GM23338 (cell line): ENCODE data around the gene GFRA4. TPM values are rescaled to one million over a fixed set of nuclear protein-coding genes. Genes with fewer than 3 reads are reported as not detected.

Experiments
- ATAC-seq: fragments of 200-7000 bp; cut with Tn5 transposase; 3 replicates; pipeline ENCODE4 v1.9.1; 2020
- DNase-seq: peaks from one replicate; pipeline ENCODE4 v3.0.0-alpha.2; 2015; ENCODE audit warnings: low spot score
- H2AFZ ChIP-seq: fragments of 200-600 bp; sonication (generic); 2 replicates; pipeline ENCODE4 v1.8.0; 2016; ENCODE audit warnings: antibody characterized with exemption, mild to moderate bottlenecking, moderate library complexity
- H3F3A ChIP-seq: fragments of 200-600 bp; sonication (generic); replicated peaks from 2 replicates; pipeline ENCODE4 v1.8.0; 2017; ENCODE audit warnings: antibody characterized with exemption, mixed run types, low read depth
- H3K27ac ChIP-seq: fragments of 200-600 bp; sonication (generic); 2 replicates; pipeline ENCODE4 v1.6.1; 2016; ENCODE audit warnings: low read depth
- H3K27me3 ChIP-seq: fragments of 200-600 bp; sonication (generic); 2 replicates; pipeline ENCODE4 v1.8.0; 2016; ENCODE audit warnings: mild to moderate bottlenecking, mixed run types, moderate library complexity; ENCODE audit not compliant: insufficient read depth
- H3K36me3 ChIP-seq: fragments of 200-600 bp; sonication (generic); 2 replicates; pipeline ENCODE4 v1.8.0; 2016; ENCODE audit warnings: mild to moderate bottlenecking; ENCODE audit not compliant: insufficient read depth
- H3K4me1 ChIP-seq: fragments of 200-600 bp; sonication (generic); 2 replicates; pipeline ENCODE4 v1.8.0; 2016; ENCODE audit warnings: mild to moderate bottlenecking, moderate library complexity; ENCODE audit not compliant: insufficient read depth
- H3K4me2 ChIP-seq: fragments of 200-600 bp; sonication (generic); 2 replicates; pipeline ENCODE4 v1.7.1; 2017; ENCODE audit warnings: mixed run types
- H3K4me3 ChIP-seq: fragments of 200-600 bp; sonication (generic); 2 replicates; pipeline ENCODE4 v1.6.1; 2016; ENCODE audit warnings: mixed run types
- H3K79me2 ChIP-seq: fragments of 200-600 bp; sonication (generic); replicated peaks from 2 replicates; pipeline ENCODE4 v1.8.0; 2017; ENCODE audit warnings: mild to moderate bottlenecking; ENCODE audit not compliant: insufficient read depth
- H3K9me2 ChIP-seq: fragments of 200-600 bp; sonication (generic); 2 replicates; pipeline ENCODE4 v1.8.0; 2017; ENCODE audit not compliant: insufficient read depth
- H4K20me1 ChIP-seq: fragments of 200-600 bp; sonication (generic); replicated peaks from 2 replicates; pipeline ENCODE4 v1.8.0; 2017; ENCODE audit warnings: mild to moderate bottlenecking; ENCODE audit not compliant: insufficient read depth
- H3K27ac Mint-ChIP-seq: 2 replicates; pipeline ENCODE4 v1.8.0; 2020; ENCODE audit warnings: inconsistent platforms, mild to moderate bottlenecking, moderate library complexity, mixed read lengths
- H3K27me3 Mint-ChIP-seq: 3 replicates; pipeline ENCODE4 v1.8.0; 2022; ENCODE audit warnings: low read depth, mild to moderate bottlenecking, moderate library complexity, mixed read lengths, inconsistent platforms; ENCODE audit not compliant: insufficient read depth, poor library complexity
- H3K36me3 Mint-ChIP-seq: 3 replicates; pipeline ENCODE4 v1.8.0; 2021; ENCODE audit warnings: low read depth, mild to moderate bottlenecking, inconsistent platforms, moderate library complexity, mixed read lengths
- H3K4me1 Mint-ChIP-seq: 3 replicates; pipeline ENCODE4 v1.8.0; 2020; ENCODE audit warnings: mild to moderate bottlenecking, inconsistent platforms, mixed read lengths
- H3K4me3 Mint-ChIP-seq: 3 replicates; pipeline ENCODE4 v1.8.0; 2021; ENCODE audit warnings: moderate library complexity, mild to moderate bottlenecking, inconsistent platforms, mixed read lengths
- H3K9me3 Mint-ChIP-seq: 3 replicates; pipeline ENCODE4 v1.8.0; 2020; ENCODE audit warnings: moderate library complexity, mild to moderate bottlenecking, inconsistent platforms, mixed read lengths
- CREB1 ChIP-seq: fragments of 250-450 bp; sonication (Bioruptor Pico); IDR thresholded peaks from 2 replicates; pipeline ENCODE4 v1.5.0; 2020; ENCODE audit warnings: low read depth, mild to moderate bottlenecking, moderate library complexity
- EZH2 ChIP-seq: fragments of 200-600 bp; sonication (generic); IDR thresholded peaks from one replicate; pipeline ENCODE4 v1.8.0; 2017; ENCODE audit warnings: antibody characterized with exemption, mild to moderate bottlenecking, low read depth; ENCODE audit not compliant: unreplicated experiment
- NANOG ChIP-seq: IDR thresholded peaks from 2 replicates; pipeline ENCODE4 v1.6.1; 2016; ENCODE audit warnings: antibody characterized with exemption, borderline replicate concordance
- REST ChIP-seq: IDR thresholded peaks from one replicate; pipeline ENCODE4 v1.6.1; 2018; ENCODE audit warnings: antibody characterized with exemption; ENCODE audit not compliant: unreplicated experiment
- ZNF462 ChIP-seq: fragments of 250-450 bp; sonication (Bioruptor Pico); IDR thresholded peaks from 2 replicates; pipeline ENCODE4 v1.5.0; 2020; ENCODE audit warnings: mild to moderate bottlenecking, moderate library complexity
- polyA plus RNA-seq: library from polyadenylated mRNA; unstranded; fragments of >200 nt; fragmentation: Nextera tagmentation; extraction: Ambion mirVana; gene quantifications from 2 replicates; pipeline ENCODE4 v1.2.1, GENCODE V29; 2016
- total RNA-seq: library from RNA; depleted of rRNA; stranded (reverse); fragments of >200 nt; shearing (Covaris generic); gene quantifications from 2 replicates; pipeline ENCODE4 v1.2.3, GENCODE V29; 2014
- TF ChIP-seq, protein P1 (sequence below), 2 experiments: fragments of 200-600 bp in 1 of 2; sonication (generic) in 1 of 2; conservative IDR thresholded peaks; 2 replicates each; pipeline versions ENCODE4 v1.5.1 to v1.6.1; 2016 to 2017; ENCODE audit warnings: antibody characterized with exemption in 2 of 2, low read depth in 2 of 2, mild to moderate bottlenecking in 2 of 2, moderate library complexity in 1 of 2

Gene GFRA4
- total and polyA plus RNA-seq, 2 experiments from 2014 or later, result not detected

- TF ChIP-seq ZNF462 (CRISPR knock-in tag) (no peak), EZH2 (no peak), CREB1 (CRISPR knock-in tag) (no peak), NANOG (no peak)
These were observed 5.0 kb downstream of the GFRA4 start (continued) for GRCh38 chr20:3658019-3658715.

DNA sequence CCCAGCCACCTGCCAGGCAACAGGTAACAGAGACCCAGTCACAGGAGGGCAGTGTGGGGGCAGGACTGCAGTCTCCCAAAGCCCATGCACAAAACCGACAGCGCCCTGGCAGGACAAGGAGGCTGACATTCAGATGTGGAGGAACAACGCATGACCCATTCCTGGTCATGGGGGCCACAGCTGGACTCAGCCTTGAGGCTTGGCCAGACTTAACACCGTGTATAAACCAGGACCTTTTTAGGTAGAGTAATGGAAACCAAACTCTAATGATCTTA lies 8.1 kb downstream of the GFRA4 start:
- Mint-ChIP-seq H3K27ac (no peak overlapping the region), H3K36me3 (no peaks in the 10 kb centered on the region)

More for the DNA sequence above, 8.1 kb downstream of the GFRA4 start:
- ATAC-seq (no peak), DNase-seq (no peak)
- no peaks in the 10 kb centered on the region for H3K79me2 ChIP-seq
- Mint-ChIP-seq H3K4me3 (no peak overlapping the region), H3K9me3 (no peaks in the 10 kb centered on the region), H3K4me1 (peaks cover 13% of the 10 kb centered on the region), H3K27me3 (peaks cover 18% of the 10 kb centered on the region)
- H3K27ac ChIP-seq, result no peak overlapping the region
- H3K4me1 ChIP-seq, result no peaks in the 10 kb centered on the region
- H3K9me2 ChIP-seq, result no peaks in the 10 kb centered on the region
- no peaks in the 10 kb centered on the region for H3F3A ChIP-seq
- no peak overlapping the region for H3K4me2 ChIP-seq
- no peak overlapping the region for H2AFZ ChIP-seq
- no peaks in the 10 kb centered on the region for H3K36me3 ChIP-seq
- TF ChIP-seq REST, result no peak
- no peak for TF ChIP-seq CREB1 (CRISPR knock-in tag)
- TF ChIP-seq NANOG, result no peak
- TF ChIP-seq, protein P1, sequence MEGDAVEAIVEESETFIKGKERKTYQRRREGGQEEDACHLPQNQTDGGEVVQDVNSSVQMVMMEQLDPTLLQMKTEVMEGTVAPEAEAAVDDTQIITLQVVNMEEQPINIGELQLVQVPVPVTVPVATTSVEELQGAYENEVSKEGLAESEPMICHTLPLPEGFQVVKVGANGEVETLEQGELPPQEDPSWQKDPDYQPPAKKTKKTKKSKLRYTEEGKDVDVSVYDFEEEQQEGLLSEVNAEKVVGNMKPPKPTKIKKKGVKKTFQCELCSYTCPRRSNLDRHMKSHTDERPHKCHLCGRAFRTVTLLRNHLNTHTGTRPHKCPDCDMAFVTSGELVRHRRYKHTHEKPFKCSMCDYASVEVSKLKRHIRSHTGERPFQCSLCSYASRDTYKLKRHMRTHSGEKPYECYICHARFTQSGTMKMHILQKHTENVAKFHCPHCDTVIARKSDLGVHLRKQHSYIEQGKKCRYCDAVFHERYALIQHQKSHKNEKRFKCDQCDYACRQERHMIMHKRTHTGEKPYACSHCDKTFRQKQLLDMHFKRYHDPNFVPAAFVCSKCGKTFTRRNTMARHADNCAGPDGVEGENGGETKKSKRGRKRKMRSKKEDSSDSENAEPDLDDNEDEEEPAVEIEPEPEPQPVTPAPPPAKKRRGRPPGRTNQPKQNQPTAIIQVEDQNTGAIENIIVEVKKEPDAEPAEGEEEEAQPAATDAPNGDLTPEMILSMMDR (conservative IDR thresholded peaks at IDR 0.05; ENCODE audit: low read depth in 2 of 2), result no peak
- peaks cover 11% of the 10 kb centered on the region for H3K27me3 ChIP-seq
- H3K4me3 ChIP-seq, result no peak overlapping the region
- no peaks in the 10 kb centered on the region for H4K20me1 ChIP-seq
